ENCODE measurements around the gene LSM3.

- TF ChIP-seq POLR2A (IDR thresholded peaks at IDR 0.05; ENCODE audit: low read length) (no peak), GATA1 (IDR thresholded peaks at IDR 0.05; ENCODE audit: low read depth, low read length) (no peak)
Observed at GRCh38 chr3:14162178-14162577, 16.4 kb upstream of the LSM3 start.

All from erythroblast (primary cell).